Sciatic nerve (tissue), 2 donors: ENCODE data around the gene FOXD4L3. TPM values are rescaled to one million over a fixed set of nuclear protein-coding genes. Genes with fewer than 3 reads are reported as not detected.
A peak's percentile ranks its signal among the peaks of the same experiment; 100 is the strongest.
"Not testable (repeated sequence)": the region's sequence is repeated elsewhere in the genome, so short reads cannot be mapped to it uniquely, and the experiment has no call there.

Experiments
- ATAC-seq: fragments of 200-7000 bp; cut with Tn5 transposase; one replicate; pipeline ENCODE4 v1.9.1; 2020; ENCODE audit warnings: mild to moderate bottlenecking, moderate library complexity
- DNase-seq: peaks from one replicate; pipeline ENCODE4 v3.0.0-alpha.2; 2020; ENCODE audit warnings: low spot score
- intact Hi-C: fragments of 100-400 bp; cut with DNase I; formaldehyde crosslinking; loops from one replicate; pipeline ENCODE4 v1.14.2; 2022
- total RNA-seq: library from RNA; stranded (reverse); fragmentation: NEBNext Ultra II Directional; extraction: Animal tissue kit (Norgen Biotek cat#: 25700); gene quantifications from one replicate; pipeline ENCODE4 v1.2.1, GENCODE V29; 2021
- donor health status: DM: no; HTN: no; CAD: no.
- donor health status: DM: no; HTN: no; CAD: no.

Gene FOXD4L3
- not detected for total RNA-seq

DNA sequence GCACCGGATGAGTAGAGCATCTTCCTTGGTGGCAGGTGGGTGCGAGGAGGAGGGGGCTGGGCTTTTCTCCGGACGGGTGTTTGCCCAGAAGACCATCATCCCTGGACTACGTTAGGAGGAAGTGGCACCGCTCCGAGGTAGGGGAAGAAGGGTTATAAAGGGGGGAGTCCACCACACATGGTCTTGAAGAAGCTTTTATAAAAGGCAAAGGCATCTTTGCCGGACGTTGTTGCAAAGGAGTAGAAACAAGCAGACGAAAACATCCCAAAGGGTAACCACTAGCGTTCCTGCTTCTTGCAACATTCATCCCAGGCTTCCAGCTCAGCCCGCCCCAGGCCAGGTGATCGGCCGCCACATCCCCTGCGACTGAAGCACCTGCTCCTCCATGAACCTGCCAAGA, at the start of gene FOXD4L3:
TSS of gene FOXD4L3 (plus strand) at position 301 of the 400 bp plus-strand sequence. CDS start at position 386, 85 bp downstream.
- ATAC-seq, DNase-seq, intact Hi-C loops: not testable (repeated sequence)

DNA sequence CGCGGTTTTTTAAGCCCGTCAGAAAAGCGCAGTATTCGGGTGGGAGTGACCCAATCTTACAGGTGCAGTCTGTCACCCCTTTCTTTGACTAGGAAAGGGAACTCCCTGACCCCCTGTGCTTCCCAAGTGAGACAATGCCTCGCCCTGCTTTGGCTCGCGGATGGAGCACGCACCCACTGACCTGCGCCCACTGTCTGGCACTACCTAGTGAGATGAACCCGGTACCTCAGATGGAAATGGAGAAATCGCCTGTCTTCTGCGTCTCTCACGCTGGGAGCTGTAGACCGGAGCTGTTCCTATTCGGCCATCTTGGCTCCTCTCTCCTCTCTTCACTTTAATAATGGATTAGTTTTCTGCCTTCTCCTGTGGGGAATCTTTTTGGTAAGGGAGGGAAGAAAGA, 21.6 kb upstream of the FOXD4L3 start:
- intact Hi-C loops, DNase-seq, ATAC-seq: not testable (repeated sequence)

DNA sequence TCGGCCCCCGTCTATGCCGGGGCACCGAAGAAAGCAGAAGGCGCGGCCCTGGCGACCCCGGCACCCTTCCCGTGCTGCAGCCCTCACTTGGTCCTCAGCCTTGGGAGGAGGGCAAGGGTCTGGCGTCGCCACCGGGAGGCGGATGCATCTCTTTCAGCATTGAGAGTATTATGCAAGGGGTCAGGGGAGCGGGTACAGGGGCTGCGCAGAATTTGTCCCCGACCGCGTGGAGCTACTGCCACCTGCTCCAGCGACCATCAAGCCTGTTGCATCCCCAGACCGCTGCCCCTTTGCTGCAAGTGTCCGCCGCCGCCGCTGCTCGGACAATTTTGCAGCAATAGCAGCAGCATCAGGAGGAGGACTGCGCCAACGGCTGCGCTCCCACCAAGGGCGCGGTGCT, 1.1 kb downstream of the FOXD4L3 start:
- intact Hi-C loops, DNase-seq, ATAC-seq: not testable (repeated sequence)

DNA sequence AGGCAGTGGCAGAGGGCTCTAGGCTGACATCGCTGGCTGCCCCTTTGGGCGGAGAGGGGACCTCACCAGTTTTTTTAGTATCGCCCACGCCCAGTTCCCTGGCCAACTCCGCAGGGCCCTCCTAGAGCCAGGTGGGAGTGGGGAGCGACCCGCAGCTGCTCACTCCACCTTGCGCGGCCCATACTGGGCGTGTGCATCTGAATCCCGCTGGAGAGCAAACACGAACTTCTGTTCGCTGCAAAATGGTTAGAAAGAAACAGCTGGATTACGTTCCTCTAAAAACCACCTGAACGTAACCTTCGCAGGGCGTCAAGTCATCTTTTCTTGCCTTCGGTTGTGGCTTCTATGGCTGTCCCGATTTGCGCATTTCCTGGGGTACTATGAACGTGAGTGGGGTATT, 1.5 kb downstream of the FOXD4L3 start:
- not testable (repeated sequence) for ATAC-seq, DNase-seq

DNA sequence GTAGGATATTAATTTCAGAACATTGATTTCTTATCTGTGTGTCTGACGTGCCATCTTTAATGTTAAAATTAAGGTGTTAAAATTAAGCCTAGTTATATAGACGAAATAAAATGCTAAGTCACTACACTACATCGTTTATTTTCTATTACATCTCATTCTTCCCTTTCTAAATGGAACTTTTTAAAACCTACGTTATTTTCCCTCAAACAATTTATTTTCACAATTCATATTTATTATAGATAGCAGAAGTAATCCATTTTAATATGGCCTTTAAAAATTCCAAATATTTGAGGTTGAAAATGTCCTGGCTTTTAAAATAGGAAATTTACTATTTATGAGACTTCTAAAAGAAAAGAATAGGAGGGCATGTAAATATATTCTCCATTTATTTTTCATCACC, 2.1 kb downstream of the FOXD4L3 start:
- DNase-seq, ATAC-seq, intact Hi-C loops: not testable (repeated sequence)

More for the DNA sequence above, 1.5 kb downstream of the FOXD4L3 start:
- intact Hi-C loops: not testable (repeated sequence)

DNA sequence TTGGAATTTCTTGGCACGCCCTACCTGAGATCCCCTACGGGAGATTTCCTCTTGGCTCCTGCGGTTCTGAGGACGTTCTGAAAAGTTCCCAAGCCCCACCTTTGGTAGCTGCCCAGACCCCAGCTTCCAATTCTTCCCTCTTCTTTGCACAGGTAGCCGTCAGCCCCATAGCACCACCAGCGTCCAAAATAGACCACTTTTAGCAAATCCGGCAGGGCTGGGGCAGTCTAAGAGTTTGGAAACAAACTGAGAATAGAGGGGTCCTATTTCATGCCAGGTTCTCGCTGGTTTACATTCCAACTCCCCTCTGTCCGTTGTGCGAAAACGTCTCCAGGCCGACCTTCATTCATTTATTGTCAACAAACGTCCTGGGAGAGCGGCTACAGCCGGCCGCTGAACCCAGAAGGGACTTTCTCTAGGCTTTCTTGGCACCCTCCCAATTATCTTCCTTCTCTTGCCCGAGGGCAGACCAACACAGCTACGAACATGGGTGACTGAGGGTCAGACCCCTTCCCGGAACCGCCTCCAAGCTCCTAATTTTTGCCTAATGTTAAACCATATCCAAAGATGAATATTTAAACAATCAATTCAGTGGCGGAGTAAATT, 3.1 kb downstream of the FOXD4L3 start:
- DNase-seq, intact Hi-C loops: not testable (repeated sequence)
- ATAC-seq: peak; percentile 17

DNA sequence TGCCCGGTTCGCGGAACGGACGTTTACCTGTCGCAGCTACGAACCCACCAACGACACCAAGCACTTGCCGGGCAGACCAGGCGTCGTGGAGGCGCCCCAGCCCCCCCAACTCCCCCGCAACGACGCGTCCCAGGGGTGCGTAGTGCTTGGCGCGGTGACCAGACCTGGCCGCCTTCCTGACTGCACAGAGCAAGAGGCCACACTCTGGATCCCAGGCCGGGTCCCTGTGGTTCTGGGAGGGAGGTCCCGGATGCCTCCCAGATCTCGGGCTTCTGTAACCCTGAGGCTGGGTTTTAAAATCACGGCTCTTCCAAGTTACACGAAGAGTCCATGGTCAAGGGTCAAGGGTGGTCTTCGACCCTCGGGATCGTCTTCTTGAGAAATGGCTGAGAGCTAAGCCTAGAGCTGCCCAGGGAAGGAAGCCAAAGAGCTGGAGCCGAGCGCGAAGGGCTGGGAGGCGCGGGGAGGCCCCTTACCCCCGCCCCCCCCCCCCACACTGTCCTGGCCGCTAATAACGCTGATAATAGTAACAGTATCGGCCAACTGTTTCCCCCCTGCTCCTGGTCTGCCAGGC, 3.8 kb downstream of the FOXD4L3 start:
- intact Hi-C loops, DNase-seq: not testable (repeated sequence)
- ATAC-seq: peak; percentile 44

DNA sequence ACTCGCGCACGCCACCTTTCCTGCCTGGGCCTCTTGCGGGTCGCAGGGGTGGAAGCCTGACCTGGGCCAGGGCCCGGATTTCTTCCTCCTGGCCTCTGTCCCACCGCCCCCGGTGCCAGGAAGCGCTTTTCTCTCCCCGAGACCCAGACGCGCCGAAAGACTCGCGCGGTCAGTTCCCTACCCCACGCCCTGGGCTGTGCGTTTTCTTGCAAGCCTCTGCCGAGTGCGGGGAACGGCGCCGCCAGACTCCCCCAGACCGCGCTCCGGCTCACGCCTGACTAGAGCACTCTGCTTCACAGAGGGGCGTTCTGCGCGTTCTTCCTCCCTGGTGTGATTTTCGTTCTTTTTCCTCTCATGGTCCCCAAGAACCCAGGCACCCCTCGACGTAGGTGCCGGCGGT, 4.5 kb downstream of the FOXD4L3 start:
- intact Hi-C loops, DNase-seq: not testable (repeated sequence)
- ATAC-seq: peak; percentile 45

DNA sequence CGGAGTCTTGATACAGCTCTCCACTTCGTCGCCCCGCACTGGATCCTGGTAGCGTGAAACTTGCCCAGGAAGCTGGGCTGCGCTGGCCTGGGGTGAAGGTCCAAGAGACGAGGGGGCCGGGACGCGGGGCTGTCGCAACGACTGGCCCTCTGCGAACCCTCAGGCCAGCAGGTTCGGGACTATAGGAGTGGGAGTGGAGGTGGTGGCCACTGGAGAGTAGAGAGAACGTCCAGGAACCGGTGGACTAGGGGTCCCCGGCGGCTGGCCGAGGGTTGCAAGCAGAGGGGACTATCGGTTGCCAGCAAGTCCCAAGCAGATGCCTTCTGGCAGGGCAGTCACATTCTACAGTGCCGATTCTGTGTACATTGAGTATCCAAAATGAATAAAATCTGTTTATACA, 5.0 kb downstream of the FOXD4L3 start:
- ATAC-seq: peak; percentile 46
- DNase-seq, intact Hi-C loops: not testable (repeated sequence)

DNA sequence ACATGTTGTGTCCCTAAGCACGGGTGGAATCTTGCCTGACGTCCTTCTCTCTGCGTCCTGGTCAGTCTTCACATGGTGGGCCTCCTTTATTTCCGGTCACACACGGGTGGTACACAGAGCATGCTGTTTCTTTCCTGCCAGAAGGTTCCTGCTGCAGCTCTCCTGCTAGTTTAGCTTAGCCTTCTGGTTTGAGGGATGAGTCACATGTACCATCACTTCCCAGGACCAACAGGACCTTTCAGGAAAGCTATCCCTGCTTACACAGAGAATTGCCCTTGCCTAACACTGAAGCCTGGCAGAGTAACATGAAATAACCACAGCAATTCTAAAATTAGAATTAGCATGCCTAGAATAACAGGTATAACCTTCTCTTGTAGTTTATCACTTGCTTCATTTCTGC, 8.5 kb downstream of the FOXD4L3 start:
- DNase-seq, ATAC-seq, intact Hi-C loops: not testable (repeated sequence)

DNA sequence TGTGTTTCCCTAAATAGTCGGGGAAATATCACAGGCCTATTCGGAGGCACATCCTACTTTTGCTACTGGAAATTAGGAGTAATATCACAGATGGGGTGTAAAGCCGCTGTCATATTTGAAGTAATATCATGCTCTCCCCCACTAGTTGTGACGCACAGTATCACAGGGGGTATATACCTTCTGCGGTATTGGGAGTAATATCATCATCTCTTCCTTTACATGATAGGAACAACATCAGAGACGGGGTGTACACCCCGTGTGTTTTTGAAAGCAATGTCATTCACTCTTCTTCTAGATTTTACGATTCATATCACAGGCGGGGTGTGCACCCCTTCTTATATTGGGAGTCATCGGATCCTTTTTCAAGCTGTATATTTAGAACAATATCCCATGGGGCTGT, 15.5 kb downstream of the FOXD4L3 start:
- peak; percentile 26 for ATAC-seq
- intact Hi-C loops, DNase-seq: not testable (repeated sequence)

DNA sequence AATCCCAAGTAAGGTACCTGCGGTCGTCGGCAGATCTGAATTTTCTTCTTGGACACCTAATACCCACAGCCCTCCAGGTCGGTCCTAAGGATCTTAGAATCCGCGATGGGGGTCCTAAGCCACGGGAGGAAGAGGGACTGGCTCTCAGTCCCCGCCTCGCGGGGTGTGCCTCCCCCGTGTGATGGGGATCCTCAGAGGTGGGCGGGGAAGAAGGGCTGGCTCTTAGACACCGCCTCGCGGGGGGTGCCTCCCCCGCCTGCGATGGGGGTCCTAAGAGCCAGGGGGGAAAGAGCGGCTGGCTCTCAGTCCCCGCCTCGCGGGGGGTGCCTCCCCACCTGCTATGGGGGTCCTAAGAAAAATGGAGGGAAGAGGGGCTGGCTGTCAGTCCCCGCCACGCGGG, 21.1 kb downstream of the FOXD4L3 start:
- DNase-seq, intact Hi-C loops, ATAC-seq: not testable (repeated sequence)

DNA sequence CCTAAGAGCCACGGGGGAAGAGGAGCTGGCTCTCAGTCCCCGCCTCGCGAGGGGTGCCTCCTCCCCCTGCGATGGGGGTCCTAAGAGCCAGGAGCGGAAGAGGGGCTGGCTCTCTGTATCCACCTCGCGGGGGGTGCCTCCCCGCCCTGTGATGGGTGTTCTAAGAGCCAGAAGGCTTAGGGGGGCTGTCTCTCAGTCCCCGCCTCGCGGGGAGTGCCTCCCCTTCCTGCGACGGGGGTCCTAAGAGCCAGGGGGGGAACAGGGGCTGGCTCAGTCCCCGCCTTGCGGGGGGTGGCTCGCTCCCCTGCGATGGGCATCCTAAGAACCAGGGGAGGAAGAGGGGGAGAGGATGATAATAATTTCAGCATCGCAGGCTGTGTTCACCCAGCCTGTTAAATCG, 21.9 kb downstream of the FOXD4L3 start:
- peak; percentile 46 for ATAC-seq
- intact Hi-C loops: not testable (repeated sequence)

DNA sequence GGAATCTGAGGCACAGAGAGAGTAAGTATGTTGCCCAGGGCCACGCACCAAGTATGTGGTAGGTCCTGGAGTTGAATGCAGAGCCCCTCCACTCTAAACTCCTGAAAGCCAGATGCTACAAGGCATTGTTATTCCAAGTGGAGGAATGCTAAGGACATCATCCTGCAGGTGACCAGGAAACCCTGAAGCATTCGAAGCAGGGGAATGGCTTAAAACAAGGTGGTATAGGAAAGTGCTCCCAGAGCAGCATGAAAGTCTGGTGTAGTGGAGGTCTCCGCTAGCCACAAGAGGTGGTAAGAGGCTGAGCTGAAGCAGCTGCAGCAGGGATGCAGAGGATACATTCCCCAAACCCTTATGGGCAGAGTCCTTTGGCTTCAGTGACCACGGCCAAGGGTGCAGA, 26.4 kb downstream of the FOXD4L3 start:
- ATAC-seq, DNase-seq, intact Hi-C loops: not testable (repeated sequence)

More for the DNA sequence above, 21.9 kb downstream of the FOXD4L3 start:
- not testable (repeated sequence) for DNase-seq

DNA sequence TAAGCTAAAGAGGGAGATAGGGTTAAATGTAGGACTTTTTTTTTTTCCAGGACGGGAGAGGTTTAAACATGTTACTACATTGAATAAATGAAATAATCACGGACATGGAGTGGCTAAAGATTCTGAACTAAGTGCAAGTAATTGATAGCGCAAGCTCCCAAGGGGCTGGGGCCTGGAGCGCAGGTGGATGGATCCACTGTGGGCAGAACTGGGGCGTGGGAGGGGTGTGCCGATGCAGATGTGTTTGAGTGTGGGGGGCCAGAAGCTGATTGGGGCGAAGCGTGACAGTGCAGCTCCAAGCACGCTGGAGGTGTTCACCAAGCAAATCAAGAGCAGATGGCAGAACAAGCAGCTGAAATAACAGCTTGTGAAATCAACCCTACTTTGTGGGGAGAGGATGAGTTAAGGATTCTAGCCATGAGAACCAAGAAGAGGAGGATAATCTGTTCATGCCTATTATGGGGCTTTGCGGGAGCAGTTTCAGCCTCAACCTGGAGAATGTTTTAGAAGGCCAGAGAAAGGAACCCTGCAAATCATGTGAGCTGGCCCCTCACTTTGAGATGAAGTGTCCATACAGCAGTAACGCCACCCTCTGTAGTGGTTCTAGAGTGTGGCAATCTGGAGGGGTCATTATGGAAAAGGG, 28.0 kb downstream of the FOXD4L3 start:
- intact Hi-C loops: not testable (repeated sequence)

DNA sequence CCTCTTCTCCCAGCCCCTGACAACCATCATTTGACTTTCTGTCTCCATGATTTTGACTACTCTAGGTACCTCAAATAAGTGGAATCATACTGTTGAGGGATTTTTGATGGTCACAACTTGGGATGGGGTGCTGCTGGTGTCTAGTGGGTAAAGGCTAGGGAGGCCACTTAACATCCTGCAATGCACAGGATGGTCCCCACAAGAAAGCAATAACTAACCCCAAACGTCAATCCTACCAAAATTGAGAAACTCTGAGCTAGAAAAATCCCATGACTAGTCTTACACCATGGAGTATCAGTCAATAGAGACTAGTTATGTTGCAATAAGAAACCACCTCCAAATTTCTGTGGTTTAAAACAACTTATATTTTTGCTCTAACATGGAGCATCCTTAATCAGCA, 29.5 kb downstream of the FOXD4L3 start:
- DNase-seq, intact Hi-C loops, ATAC-seq: not testable (repeated sequence)

More for the DNA sequence above, 28.0 kb downstream of the FOXD4L3 start:
- not testable (repeated sequence) for DNase-seq
- peak; percentile 82 for ATAC-seq

DNA sequence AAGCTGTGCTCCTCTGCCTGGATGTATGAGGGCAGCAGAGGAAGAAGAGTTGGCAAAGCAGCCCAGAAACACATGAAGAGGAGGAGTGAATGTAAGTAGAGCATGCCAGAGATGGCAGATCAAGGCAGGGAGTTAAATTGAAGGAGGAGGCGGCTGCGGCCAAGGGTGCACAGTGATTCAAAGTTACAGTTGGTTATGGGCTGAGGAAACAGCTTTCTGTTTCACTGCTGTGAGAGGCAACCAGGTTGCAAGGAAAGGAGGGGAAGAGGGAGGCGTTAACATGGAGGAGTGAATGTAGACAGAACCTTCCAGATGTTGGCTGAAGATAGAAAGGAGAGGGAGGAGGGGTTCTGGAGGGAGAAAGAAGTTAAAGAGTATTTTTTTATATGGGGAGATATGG, 33.3 kb downstream of the FOXD4L3 start:
- DNase-seq, intact Hi-C loops, ATAC-seq: not testable (repeated sequence)

DNA sequence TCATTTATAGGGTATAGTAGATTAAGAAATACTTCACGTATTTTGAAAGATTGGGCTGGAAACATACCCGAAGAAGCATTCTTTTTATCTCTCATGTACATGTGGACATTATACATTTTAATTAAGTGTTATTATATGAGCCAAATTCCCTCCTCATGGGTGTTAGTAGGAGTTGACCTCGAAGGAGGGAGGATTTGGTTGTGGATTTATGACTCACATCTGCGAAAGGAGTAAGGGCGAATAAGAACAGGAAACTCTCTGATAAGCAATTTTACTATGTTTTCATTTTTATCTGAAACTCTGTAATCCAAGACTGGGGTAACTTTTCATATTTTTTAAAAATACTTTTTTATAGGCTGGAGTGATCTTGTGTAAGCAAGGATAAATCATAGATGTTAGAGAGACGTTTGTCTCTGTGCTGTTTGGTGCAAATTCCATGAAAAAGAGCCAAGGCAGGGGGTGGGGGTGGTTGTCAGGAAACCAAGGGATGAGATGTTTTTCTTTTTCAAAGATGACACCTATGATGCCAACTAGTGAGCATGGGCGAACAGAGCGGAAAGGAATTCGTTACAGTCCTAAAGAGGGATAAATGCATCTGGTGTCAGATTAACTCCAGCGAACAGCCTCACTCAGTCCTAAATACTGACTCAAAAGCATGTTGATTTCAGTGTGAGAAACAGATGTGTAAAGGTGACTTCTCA, 34.1 kb downstream of the FOXD4L3 start:
- ATAC-seq, DNase-seq: not testable (repeated sequence)

DNA sequence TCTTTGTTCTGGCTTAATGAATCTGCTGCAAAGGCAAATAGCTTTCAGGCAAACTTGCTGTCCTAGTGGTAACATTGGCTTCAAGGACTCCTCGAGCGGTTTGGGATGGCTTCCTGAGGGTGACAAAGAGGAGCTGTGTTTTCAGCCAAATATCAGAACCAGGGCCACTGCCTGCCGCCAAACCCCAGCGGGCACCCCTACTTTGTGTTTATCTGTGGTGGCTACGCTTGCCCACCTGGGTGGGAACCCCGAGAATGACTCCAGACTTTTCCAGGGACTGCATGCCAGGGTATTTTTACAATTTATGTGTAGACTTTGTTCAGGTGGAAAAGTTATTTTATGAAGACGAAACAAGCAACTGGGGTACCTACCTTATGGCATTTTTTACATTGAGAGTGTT, 35.3 kb downstream of the FOXD4L3 start:
- DNase-seq, ATAC-seq, intact Hi-C loops: not testable (repeated sequence)

More for the DNA sequence above, 34.1 kb downstream of the FOXD4L3 start:
- intact Hi-C loops: not testable (repeated sequence)
